GM21717 (cell line): Measurements from ENCODE around the gene ZNF839.
"Not testable (repeated sequence)": the region's sequence is repeated elsewhere in the genome, so short reads cannot be mapped to it uniquely, and the experiment has no call there.

ENCODE experiments used
- ATAC-seq: cut with Tn5 transposase; IDR thresholded peaks from one replicate; pipeline ENCODE4 v1.9.1; 2021; ENCODE audit warnings: mild to moderate bottlenecking, moderate library complexity; ENCODE audit not compliant: unreplicated experiment

Gene ZNF839

DNA sequence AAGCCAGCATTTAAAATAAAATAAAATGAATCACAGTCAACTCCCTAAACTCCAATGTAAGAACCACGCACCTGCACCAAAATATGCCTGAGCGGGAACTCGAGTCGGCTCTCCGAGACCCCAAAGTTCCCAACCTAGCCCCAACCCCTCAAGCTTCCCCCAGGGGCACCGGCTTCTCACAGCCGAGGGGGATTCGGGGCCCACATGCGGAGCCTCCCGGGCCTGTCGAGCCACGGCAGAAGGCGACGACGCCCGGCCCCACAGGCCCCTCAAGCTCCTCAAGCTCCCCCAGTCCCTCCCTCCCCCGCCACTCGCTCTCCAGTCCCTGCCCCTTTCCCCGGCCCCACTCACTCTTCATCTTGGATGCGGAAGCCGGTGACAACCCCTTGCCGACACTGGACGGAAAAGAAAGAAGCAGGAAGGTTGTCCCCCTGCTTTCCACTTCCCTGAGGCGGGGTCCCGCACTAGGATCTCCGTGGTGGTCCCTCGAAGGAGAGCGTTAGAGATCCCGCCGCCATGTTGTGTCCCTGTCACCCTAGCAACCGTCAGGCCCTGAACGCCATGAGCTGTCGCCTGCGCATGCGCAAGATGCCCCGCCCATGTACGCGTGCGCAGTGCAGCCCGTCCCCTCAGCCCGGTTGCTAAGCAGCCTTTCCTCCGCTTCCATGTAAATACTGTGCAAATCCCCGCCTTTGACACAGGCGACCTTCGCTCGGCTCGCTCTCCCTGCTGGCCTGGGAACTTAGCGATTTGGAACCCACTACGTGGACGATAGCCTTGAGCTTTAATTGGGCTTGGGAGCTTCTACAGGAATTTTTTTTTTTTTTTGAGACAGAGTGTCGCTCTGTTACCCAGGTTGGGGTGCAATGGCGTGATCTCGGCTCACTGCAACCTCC, 14.7 kb upstream of the ZNF839 start, which contains the start of gene MOK:
Gene MOK, minus strand, starts transcription at position 554 of the 896 bp plus-strand sequence. Its CDS starts 196 bp downstream, at position 358.
- ATAC-seq: peak; percentile 94

- ATAC-seq: peak; percentile 46
Observed at GRCh38 chr14:102314242-102315011, 5.1 kb upstream of the ZNF839 start.

DNA sequence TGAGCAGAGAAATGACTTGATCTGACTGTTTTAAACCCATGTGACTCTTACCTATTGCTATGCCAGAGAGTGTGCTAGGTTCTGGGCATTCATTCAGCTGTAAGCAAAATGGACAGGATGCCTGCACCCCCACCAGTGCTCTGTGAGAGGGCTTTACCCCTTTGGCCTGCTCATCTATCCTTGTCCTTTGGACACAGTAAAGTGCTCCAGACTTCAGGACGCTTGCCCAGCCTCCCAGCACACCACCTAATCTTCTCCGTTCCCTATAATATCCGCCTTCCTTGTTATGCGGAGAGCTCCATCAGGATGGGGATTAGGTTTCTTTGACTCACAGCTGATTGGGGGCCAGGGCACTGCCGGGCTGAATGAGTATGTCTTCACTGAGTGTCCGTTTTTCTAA, 4.4 kb upstream of the ZNF839 start:
- no peak for ATAC-seq

DNA sequence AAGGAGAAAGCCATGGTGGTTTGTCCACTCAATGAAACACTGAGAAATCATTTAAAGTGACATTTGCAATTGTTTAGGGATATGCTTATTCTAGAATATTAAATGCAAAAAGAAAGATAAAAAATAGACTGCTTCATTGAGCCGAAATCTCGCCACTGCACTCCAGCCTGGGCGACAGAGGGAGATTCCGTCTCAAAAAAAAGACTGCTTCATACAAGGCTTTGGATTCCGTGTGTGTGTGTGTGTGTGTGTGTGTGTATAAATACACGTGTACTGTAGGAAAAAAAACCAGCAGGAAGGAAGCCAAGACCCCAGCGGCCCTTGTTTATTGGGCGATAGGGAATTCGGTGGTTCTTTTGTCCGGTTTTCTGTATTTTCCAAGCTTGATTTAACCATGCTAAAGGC, 3.2 kb upstream of the ZNF839 start:
- no peak for ATAC-seq

GRCh38 chr14:102316743-102317563, 2.6 kb upstream of the ZNF839 start:
- ATAC-seq: peak; percentile 43

DNA sequence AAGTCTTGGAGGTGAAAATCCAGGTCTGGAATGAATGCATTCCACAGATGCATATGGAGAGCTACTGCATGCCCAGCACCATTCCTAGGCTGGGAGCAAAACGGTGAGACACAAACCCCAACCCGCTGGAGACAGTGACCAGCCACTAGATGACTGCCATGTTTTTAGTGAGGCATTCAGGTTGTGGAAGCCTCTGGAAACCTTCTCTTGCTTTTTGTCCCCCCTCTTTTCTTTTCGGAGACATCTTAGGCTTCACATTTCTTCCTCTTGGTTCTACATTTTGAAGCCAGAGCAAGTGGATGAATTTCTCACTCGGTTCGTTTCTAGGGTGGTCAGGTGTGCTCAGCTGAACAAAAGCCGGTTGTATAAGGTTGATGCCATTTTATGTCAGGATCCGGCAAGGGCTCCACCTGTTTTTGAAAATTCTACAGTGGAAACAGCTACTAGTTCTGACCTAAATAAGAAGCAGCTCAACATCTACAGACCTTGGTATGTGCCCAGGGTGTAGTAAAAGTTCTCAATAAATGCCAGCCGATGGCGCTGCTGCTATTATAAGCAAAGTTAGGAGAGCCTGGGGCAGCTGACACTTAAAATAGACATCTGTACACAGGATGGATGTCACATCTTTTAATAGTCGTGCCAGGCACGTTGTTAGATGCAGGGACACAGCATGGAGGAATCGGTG, 1.8 kb upstream of the ZNF839 start:
- no peak for ATAC-seq

DNA sequence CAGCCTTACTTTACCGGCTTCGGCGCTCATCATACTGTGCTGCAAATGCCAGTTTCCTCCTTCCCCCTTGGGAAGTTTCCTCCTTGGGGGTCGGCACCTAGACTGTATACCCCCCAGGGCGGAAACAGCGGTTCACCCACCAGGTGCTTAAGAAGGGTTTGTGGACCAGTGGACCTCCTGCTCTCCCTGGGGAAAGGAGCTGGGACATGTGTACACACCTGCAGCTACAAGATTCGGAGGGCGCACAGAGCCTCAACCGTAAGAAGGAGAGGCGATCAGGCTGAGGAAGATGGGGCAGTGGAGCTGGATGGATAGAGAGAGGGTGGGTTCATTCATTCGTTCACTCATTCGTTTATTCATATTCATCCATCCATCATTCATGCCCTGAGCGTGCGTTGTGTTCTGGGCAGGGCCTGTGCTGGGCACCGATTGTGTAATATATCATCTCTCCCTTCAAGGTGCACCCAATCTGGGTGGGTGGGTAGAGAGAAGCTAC, 717 bp upstream of the ZNF839 start:
- no peak for ATAC-seq

DNA sequence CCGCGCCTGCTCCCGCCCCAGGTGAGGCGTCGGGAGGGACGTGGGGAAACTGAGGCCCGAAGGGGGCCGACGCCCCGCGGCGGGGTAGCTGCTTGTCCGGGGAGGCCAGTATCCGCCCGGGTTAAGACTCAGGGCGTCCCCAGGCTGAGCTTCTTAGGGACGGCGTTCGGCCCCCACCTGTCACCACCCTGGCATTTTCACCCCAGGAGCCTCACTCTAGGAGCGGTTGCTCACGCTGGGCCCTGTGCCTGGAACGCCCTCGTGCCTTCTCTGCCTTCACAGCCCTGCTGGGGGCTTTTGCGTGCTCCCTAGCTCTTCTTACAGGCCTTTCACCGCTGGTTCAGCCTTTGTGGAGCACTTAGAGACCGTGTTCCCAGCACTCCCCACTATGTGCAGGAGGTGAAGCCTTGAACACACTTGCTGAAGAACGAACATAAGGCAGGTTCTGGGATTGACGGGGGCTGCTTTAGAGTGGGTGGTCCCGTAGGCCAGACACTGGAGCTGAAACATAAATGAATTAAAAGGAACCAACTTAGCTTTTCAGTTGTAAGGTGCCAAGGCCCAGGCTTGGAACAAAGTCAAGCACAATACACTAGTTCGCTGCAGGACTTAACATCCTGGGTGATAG, 601 bp downstream of the ZNF839 start:
- ATAC-seq: no peak

DNA sequence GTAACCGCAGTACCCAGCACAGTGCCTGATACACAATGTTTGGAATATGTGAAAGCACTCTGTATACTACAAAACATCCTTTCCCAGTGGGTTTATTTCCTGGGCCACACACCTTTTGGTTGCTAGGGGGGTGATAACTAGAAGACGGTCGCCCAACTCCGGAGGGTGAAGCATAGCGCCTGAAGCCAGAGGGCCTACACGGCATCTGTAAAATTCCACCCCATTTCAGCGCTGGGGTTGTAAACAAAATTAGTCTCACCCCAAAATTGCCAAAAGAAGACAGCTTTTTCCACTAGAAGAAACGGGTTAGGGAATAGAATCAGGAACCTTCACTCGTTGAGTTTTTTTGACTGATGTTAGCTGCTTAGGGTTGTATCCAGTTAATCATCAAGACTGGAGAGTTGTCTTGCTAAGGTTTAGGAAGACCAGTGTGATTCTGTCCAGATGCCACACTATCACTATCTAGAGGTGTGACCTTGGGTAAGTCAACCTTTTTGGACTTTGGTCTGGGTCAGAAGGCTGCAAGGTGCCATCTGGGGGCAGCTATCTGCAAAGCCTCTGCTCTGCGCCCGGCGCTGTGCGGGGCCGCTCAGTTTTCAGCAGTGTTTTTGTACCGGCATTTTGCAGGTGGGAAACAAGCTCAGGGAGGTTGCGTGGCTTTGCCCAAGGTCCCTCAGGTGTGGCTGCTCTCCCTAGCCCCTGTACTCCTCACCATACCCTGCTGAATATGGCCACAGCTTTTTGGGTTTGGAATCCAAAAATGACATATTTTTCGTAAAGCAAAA, 1.3 kb downstream of the ZNF839 start:
- ATAC-seq: no peak

GRCh38 chr14:102321456-102322422, 2.2 kb downstream of the ZNF839 start:
- ATAC-seq: no peak

DNA sequence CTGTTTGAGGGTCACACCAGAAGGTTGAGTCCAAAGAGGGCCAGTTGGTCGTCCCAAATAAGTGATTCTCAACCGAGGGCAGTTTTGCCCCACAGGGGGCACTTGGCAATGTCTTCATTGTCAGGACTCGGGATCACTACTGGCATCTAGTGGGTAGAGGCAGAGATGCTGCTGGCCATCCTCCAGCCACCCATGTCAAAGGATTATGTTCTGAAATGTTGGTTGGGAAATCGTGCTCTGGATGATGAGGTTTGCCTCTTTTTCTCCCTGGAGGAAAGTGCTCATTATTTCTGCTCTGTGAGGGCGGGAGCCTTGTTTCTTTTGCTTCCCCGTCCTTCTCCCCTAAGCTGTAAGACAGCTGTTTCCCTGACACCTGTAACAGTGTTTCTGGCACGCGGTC, 3.6 kb downstream of the ZNF839 start:
- ATAC-seq: no peak

DNA sequence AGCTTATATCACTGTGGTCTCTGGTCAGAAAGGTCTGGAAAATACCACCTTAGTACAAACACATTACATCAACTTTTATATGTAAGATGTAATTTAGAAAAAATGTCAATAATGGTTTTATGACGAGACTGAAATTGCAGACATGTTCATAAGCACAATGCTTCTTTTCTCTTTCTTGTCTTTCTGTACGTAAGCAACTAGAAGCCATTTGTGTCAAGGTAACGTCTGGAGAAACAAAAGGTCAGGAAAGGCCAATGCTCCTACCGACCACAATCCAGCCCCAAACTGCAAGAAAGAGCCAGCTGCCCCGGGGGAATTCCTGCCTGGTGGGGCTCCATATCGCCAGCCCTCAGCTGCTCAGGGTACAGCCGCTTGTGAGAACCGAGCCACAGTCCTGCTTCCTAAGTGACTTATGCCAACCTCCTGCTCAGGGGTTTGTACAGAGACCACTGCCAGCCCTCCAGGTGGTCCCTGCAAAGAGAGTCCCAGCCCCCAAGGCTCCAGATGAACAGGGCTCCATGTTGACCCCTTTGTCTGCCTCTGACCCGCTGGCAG, 6.3 kb downstream of the ZNF839 start:
- ATAC-seq: no peak

- no peak for ATAC-seq
Observed at GRCh38 chr14:102326583-102326982, 7.0 kb downstream of the ZNF839 start.

GRCh38 chr14:102329381-102329780, 9.8 kb downstream of the ZNF839 start:
- not testable (repeated sequence) for ATAC-seq

DNA sequence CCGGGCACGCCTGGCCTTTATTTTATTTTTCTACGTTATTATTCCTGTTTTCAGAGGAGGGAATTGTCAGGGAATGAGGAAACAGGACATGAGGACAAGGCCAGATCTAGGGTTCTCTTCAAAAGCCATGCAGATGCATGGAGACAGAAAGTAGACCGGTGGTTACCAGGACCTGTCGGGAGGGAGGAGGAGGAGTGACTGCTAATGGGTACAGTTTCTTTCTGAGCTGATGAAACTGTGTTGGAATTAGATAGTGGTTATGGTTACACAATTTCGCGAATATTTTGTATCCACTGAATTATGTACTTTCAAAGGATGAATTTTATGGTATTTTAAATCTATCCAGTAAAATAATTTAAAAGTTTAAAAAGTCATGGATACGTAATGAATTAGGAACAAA, 11.3 kb downstream of the ZNF839 start:
- ATAC-seq: no peak

- ATAC-seq: no peak
Observed at GRCh38 chr14:102333390-102333789, 13.8 kb downstream of the ZNF839 start.
